Measurements from ENCODE around the gene KHDC1.
"Not testable (repeated sequence)": the region's sequence is repeated elsewhere in the genome, so short reads cannot be mapped to it uniquely, and the experiment has no call there.

The KHDC1 gene

DNA sequence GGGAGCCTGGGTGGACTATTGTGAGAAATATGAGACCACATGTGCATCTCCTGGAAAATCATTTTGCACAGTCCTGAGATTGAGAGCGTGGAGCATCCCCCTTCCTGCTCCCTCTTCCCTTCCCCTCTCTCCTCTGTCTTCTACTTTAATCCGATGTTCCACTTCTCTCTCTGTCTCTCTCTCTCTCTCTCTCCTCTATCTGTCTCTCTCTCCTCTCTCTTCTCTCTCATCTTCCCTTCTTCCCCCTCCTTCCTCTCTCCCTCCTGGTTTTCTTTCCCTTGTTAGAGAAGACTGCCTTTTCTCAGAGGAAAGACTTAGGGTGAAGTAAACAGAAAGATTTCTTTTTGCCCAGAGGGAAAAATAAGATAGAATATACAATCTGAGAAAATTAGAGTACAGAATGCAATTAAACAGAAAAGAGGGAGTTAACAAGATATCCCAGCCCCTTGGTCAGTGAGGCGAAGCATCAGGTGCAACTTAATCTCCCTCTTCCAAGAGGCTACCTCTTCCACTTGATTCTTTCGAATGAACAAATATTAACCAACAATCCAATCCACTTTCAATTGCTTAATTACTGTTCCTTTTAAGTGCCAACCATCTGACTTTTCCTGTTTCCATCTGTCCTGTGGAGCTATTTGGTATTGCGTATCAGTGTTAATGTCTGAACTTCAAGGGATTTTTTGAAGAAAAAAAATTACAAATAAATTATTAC, 14.6 kb downstream of the KHDC1 start:
- no peak for DNase-seq

DNA sequence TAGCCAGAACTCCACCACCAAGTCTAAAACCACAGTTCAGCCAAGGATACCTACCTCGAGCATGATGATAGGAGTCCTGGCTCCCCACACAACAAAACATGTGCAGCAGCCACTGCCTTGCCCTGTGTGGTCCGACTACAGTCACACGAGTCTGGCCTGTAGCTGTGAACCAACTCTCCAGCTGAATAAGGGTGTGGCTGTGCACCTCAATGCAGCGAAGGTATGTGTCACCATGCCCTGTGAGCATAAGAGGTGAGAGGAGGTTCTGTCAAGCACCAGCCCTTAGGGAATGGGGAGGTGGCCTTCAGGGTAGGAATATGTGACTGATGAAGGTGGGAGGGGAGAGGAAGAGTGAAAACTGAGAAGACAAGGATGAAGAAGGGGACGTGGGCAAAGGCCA, 21.0 kb downstream of the KHDC1 start:
- DNase-seq: no peak

DNA sequence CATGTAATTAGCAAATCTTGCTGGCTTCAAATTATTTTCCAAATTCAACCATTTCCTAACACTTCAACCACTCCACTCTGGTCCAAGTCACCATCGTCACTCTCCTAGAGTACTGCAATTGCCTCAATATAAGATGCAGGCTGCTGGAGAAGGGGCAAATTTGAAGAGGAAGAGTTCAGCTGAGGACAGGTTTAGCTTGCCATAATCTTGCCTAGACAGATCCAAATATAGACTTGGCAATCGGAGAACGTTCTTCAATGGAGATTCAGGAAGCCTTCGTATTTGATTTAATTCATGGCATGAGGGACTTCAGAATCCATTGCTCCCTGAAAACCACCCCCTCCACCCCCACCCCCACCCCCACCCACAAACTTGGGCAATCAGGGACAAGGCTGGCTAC, 22.3 kb downstream of the KHDC1 start:
- no peak for DNase-seq

DNA sequence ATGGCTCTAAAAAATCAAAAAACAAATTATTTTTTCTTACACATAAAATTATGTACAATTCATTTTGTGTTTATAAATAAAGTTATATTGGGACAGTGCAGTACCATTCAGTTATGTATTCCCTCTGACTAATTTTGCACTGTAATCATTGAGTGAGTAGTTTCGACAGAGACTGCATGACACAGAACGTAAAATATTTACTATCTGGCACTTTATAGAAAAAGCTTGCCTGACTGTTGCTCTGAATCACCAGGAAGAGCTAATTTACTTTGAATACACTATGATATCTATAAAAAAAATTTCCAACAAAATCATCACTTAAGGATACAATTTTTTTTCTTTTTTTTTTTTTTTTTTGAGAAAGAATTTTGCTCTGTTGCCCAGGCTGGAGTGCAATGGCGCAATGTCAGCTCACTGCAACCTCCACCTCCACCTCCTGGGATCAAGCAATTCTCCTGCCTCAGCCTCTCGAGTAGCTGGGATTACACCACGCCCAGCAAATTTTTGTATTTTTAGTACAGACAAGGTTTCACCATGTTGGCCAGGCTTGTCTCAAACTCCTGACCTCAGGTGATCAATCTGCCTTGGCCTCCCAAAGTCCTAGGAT, 26.7 kb downstream of the KHDC1 start:
- DNase-seq: no peak

DNA sequence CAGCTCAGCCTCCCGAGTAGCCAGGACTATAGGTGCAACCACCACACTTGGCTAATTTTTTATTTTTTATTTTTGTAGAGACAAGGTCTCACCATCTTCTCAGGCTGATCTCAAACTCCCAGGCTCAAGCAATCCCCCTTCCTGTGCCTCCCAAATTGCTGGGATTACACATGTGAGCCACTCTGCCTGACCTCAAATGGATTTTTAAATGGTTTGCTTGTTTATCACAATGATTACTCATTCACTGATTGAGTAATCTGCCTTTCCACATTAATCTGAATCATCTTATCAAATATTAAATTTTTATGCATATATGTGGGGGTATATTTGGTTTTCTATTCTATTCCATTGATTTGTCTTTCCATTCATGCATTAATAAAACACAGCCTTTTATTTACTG, 28.3 kb downstream of the KHDC1 start:
- DNase-seq: no peak

DNA sequence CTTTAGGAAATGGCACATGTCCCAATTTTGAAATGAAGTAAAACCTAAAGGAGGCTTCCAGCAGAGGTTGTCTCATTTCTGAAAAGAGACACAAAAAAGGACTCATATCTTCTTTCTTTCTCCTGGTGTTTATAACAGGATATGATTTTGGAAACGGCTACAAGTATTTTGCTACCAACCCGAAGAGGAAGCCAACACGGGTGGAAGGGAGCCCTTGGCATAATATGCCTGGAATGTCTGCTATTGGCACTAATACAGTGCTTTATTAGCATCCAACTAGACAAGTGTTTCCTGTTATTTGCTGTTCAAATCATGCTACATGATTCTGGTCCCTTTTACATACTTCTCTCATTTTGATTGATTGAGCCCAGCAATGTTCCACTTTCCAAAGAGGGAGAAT, 29.0 kb downstream of the KHDC1 start:
- DNase-seq: not testable (repeated sequence)

DNA sequence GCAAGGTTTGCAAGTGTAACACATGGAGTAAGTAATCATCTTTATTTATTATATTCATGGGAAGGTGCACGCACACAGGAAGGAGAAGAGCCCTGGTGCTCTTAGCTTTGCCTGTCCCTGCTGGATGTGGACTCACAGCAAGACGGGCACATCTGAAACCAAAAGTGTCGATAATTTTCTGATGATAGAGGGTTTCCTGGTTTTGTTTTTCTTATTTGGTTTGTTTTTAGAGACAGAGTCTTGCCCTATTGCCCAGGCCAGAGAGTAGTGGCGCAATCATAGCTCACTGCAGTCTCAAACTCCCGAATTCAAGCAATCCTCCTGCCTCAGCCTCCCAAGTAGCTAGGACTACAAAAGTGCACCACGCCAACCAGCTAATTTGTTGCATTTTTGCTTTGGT, 29.9 kb downstream of the KHDC1 start:
- DNase-seq: no peak

DNA sequence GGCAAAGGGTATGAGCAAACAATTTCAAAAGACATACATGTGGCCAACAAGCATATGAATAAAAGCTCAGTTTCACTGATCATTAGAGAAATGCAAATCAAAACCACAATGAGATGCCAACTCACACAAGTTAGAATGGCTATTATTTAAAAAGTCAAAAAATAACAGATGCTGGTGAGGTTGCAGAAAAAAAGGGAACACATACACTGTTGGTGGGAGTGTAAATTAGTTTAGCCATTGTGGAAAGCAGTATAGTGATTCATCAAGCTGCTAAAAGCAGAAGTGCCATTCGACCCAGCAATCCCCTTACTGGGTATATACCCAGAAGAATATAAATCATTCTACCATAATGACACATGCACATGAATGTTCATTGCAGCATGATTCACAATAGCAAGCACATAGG, 31.0 kb downstream of the KHDC1 start:
- peak; percentile 57 for DNase-seq

DNA sequence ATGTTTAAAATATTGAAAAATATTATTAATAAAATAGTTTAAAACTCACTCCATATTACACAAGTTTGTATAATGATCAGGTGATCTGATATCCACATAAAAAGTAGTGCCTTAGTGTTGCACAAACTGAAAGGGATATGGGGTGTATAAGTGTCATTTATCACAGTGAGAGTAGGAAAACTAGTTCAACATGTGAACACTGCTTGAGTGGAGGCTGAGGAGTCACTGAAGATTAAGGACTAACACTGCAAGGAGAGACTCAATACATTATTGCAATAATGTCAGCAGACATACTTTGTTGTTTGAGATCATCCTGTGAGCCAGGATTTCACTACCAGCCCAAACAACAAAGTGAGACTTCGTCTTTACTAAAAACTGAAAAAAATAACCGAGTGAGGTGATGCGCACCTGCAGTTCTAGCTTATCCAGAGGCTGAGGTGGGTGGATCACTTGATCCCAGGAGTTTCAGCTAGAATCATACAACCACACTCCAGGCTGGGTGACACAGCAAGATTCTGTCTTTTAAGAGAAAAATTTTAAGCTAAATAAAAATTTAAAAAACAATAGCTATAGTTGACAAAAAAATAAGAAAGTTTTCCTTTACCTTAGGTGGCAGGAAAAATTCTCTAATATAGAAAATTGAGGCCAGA, 35.3 kb downstream of the KHDC1 start:
- DNase-seq: no peak

DNA sequence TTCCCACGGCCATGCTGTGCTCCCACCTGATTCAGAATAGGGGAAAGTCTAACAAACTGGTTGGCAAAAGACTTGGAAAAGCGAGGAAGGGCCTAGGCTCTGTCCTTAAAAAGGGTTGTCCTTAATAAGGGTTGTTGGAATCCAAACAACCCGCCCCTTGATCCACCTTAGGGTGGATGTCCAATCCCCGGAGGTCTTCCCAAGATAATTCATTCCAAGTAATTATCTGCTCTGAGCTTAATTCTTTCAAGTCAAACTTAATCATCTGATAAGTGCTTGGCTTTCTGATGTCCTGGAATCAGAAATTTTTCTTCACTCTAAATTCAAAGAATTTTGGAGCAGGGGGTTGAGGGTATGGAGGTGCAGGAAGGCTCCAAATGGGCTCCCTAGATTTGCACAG, 37.6 kb downstream of the KHDC1 start, which contains the start of gene KHDC1L:
Gene KHDC1L (minus strand): TSS at position 101 of the 400 bp plus-strand sequence. CDS start 88 bp downstream, at position 13.
- no peak for DNase-seq

DNA sequence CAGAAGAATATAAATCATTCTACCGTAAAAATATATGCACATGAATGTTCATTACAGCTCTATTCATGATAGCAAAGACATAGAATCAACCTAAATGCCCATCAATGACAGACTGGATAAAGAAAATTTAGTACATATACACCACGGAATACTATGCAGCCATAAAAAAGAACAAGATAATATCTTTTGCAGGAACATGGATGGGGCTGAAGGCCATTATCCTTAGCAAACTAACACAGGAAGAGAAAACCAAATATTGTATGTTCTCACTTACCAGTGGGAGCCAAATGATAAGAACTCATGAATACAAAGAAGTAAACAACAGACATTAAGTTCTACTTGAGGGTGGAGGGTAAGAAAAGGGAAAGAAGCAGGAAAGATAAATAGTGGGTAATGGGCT, 46.1 kb downstream of the KHDC1 start:
- no peak for DNase-seq

DNA sequence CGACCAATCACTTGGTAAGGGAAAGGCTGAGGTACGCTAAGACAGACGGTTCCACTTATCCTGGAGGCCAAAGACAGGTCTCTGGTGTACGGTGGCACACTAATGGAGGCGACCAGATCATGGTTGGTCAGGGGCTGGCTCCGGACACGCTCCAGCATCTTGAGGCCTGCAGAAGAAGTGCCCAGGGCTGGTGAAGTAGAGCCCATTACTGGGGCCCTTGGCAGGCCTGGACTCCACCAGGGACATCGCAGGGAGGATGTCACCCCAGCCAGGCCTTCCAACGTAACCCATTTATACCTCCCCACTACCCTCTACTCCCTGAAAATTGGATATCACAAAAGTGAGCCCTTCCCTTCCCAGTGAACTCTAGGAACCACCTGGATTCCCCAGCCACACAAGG, 53.9 kb downstream of the KHDC1 start:
- no peak for DNase-seq

DNA sequence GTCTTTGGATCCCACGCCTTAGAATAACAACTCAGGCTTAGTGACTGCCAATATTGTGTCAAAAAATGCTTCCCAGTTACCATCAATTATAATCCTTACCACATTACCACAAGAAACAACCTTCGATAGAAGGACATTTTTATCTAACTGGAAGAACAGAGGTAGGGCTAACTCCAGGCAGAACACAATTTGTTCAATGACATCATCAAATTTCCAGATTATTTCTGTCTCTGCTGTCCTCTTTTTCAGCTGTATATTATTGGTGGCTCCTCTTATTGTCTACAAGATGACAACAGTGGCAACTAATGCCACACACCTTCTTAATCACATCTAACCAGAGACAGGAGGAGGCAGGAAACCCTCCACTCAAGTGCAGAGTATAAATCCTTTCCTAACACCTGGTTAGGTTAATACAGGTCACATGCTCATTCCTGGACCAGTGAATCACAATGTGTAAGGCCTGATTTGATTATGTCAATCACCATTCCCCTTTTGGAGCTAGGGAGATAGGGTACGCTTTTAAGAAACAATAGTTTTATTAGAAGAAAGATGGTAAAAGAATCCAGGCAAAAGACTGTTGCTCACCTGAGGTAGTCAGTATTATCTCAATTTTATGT, 55.7 kb downstream of the KHDC1 start:
- no peak for DNase-seq

DNA sequence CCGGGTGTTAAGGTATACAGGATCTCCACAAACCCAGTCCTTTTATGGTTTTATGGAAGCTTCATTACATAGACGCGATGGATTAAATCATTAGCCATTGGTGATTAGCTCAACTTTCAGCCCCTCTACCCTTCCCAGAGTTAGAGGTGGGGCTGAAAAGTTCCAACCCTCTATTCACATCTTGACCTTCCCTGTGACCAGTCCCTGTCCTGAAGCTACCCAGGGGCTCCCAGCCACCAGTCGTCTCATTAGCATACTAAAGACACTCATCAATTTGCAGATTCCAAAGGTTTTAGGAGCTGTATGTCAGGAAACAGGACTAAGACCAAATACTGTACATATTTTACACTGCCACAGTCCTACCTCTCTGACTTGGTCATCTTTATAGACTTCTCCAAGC, 58.7 kb downstream of the KHDC1 start:
- DNase-seq: no peak

DNA sequence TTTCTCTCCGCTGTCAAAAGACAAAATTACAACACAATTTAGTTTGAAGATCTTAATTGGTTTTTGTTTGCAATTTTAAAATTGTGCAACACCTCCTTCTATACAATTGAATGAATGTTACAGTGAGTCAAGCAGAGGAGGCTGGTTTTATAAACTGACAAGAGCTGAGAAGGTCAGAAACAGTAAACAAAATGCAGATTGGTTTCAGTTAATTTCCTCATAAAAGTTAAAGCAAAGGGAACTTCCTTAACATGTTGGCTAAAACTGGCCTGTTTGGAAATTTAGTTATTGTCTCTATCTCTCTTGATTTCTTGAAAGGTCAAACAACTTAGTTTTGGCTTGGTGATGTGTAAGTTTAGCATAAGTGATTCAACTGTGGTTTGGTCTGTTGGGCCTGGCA, 59.9 kb downstream of the KHDC1 start:
- no peak for DNase-seq

DNA sequence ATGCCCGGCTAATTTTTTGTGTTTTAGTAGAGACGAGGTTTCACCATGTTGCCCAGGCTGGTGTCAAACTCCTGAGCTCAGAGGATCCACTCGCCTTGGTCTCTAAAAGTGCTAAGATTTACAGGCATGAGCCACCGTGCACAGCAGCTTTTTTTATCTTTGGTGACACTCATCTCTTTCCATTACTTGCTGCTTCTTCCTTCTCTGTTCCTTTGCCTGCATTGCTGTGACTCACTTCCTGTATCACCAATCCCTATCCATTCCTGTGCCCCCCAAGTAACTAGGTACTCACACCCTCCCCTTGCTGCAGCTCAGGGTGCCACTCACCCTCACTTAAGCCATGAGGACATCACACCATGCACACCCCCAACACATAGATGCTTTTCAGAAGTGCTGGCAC, 62.3 kb downstream of the KHDC1 start:
- DNase-seq: peak; percentile 7

DNA sequence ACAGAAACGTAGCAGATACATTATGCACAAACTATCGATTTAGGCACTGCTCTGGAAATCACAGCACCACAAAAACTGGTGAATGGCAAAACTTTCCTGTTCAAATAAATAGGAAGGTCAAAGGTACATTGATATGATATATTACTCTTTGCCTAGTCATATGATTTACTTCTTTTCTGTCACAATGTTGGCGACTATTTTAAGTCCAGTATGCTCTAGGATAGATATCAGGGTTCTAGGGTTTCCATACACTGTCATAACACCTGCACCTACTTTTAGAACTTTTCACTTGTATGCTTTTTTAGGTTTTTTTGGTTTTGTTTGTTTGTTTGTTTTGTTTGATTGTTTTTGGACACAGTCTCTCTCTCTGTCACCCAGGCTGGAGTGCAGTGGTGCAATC, 62.7 kb downstream of the KHDC1 start:
- no peak for DNase-seq

DNA sequence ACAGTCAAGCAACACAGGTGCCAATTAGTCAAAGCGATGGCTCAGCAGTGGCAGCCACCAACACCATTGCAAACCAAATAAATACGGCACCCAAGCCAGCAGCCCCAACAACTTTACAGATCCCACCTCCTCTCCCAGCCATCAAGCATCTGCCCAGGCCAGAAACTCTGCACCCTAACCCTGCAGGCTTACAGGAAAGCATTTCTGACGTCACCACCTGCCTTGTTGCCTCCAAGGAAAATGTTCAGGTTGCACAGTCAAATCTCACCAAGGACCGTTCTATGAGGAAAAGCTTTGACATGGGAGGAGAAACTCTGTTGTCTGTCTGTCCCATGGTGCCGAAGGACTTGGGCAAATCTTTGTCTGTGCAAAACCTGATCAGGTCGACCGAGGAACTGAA, 68.3 kb downstream of the KHDC1 start:
- no peak for DNase-seq

DNA sequence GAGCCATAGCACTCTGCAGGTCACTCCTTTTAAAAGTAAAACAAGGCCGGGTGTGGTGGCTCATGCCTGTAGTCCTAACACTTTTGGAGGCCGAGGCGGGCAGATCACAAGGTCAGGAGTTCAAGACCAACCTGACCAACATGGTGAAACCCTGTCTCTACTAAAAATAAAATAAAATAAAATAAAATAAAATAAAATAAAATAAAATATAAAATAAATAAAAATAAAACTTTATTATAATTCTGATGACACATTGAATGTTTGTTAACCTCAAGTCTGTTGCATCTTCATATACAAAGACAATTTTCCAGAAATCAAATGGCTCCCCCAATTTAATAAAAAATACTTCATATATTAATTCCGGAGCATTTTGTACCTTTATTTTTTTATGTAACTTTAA, 69.7 kb downstream of the KHDC1 start:
- DNase-seq: not testable (repeated sequence)

Measured in hematopoietic multipotent progenitor cell treated with erythropoietin and hydrocortisone succinate and interleukin-3 and kit ligand, for 4 days (in vitro differentiated cells).